Esophagus muscularis mucosa (tissue), 4 donors: ENCODE measurements around the gene UBE2R2. TPM values are rescaled to one million over a fixed set of nuclear protein-coding genes. Genes with fewer than 3 reads are reported as not detected.
A peak's percentile ranks its signal among the peaks of the same experiment; 100 is the strongest.
"Not testable (repeated sequence)": the region's sequence is repeated elsewhere in the genome, so short reads cannot be mapped to it uniquely, and the experiment has no call there.

ENCODE experiments used
- DNase-seq: peaks from one replicate; pipeline ENCODE4 v3.0.0-alpha.2; 2017; ENCODE audit errors: extremely low spot score
- H3K27ac ChIP-seq, 4 donors: fragments of 200-600 bp; sonication (generic); replicated peaks in 1 of 4; 1 replicate in 3 of 4; 2 replicates in 1 of 4; pipeline ENCODE4 v1.5.1; 2016 to 2019; ENCODE audit warnings: mild to moderate bottlenecking in 1 of 4
- H3K27me3 ChIP-seq, 4 donors: fragments of 200-600 bp; sonication (generic); one replicate each; pipeline versions ENCODE4 v1.5.1 to v1.6.0; 2016 to 2019
- H3K36me3 ChIP-seq, 4 donors: fragments of 200-600 bp; sonication (generic); one replicate each; pipeline ENCODE4 v1.5.1; 2016 to 2019
- H3K4me1 ChIP-seq, 4 donors: fragments of 200-600 bp; sonication (generic); one replicate each; pipeline ENCODE4 v1.5.1; 2016 to 2019
- H3K4me3 ChIP-seq, 4 donors: fragments of 200-600 bp; sonication (generic); 1 replicate in 2 of 4; 2 replicates in 2 of 4; pipeline ENCODE4 v1.5.1; 2016 to 2019; ENCODE audit warnings: mild to moderate bottlenecking in 4 of 4, moderate library complexity in 1 of 4
- H3K9me3 ChIP-seq, 4 donors: fragments of 200-600 bp; sonication (generic); 1 replicate in 3 of 4; 2 replicates in 1 of 4; pipeline ENCODE4 v1.5.1; 2016 to 2019
- EP300 ChIP-seq: sonication (generic); formaldehyde crosslinking; IDR thresholded peaks from one replicate; pipeline ENCODE4 v1.6.1; 2017; ENCODE audit warnings: antibody characterized with exemption
- POLR2A ChIP-seq: fragments of 450-650 bp; IDR thresholded peaks from one replicate; pipeline ENCODE4 v1.6.1; 2017; ENCODE audit warnings: antibody characterized with exemption, moderate library complexity, mild to moderate bottlenecking, low read depth
- POLR2AphosphoS5 ChIP-seq, 2 donors: sonication (generic); formaldehyde crosslinking; IDR thresholded peaks; one replicate each; pipeline ENCODE4 v1.6.1; 2017; ENCODE audit warnings: antibody characterized with exemption in 2 of 2
- WGBS: methylation state at CpG from one replicate; pipeline ENCODE4 v1.1.5; 2018; 5-methylcytosine and 5-hydroxymethylcytosine counted together
- intact Hi-C: fragments of 100-400 bp; cut with DNase I; formaldehyde crosslinking; loops from one replicate; pipeline ENCODE4 v1.15.1; 2023
- total RNA-seq, 4 donors: library from RNA; depleted of rRNA; stranded (reverse); fragments of >200 nt; gene quantifications; one replicate each; pipeline versions ENCODE4 v1.1.0 to v1.2.1, GENCODE V29; 2016
- TF ChIP-seq, protein P1 (sequence below), 3 experiments: fragments of 200-600 bp in 2 of 3; fragments of 450-650 bp in 1 of 3; sonication (generic) in 2 of 3; IDR thresholded peaks; one replicate each; pipeline ENCODE4 v1.5.1; 2017 to 2019; ENCODE audit warnings: antibody characterized with exemption in 3 of 3, mild to moderate bottlenecking in 2 of 3, moderate library complexity in 1 of 3

The UBE2R2 gene, protein sequence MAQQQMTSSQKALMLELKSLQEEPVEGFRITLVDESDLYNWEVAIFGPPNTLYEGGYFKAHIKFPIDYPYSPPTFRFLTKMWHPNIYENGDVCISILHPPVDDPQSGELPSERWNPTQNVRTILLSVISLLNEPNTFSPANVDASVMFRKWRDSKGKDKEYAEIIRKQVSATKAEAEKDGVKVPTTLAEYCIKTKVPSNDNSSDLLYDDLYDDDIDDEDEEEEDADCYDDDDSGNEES
- total RNA-seq, result 10 to 100 TPM; 27.8 to 45.1 (median 34.4) TPM

DNA sequence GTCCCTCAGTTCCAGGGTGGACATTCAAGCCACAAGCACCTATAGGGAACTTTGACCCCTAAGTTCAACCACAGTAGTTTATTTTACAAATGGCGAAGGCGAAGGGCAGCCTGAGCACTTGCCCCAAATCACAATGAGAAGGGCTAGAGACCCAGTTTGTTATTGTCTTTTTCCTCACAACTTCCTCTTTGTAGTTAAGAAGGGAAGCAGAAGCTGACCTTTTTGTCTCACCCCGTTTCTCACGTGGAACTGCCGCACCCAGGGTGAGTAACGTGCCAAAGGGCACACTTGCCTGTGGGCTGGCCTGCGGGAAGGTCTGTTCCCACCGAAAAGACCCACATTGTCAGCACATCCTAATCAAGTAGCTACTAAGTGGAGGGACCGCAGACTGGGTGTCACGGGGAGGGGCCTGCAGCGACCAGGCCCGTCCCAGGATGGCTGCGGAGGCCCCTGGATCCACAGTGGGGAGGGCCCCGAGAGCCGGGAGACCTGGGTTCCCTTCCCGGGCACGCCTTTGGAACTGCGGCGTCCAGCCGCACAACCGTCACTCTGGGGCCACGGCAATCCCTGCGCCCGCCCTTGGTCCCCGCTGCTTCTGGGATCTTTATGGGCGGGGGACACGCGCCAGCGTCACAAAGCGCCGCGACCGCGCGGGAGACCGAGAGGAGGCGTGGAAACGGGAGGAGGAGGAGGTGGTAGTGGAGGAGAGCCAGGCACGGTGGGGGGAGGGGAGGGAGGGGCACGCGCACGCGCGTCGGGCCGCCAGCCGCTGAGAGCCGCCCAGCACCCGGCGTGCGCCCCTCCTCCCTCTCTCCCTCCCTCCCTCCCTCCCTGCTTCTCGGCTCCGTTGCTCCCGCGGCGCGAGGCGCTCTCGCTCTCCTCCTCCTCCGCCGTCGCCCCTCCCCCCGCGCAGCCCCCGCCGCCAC, at the start of gene UBE2R2:
UBE2R2 (plus strand) TSS at position 834 of the 926 bp plus-strand sequence. CDS start 598 bp downstream, outside the sequence.
- Histone ChIP-seq H3K4me1 (peaks cover 40 to 69% (median 61%) of the 10 kb centered on the region in 4 donors), H3K27me3 (no peaks in the 10 kb centered on the region), H3K36me3 (no peaks in the 10 kb centered on the region), H3K27ac (peak within 1 kb of the TSS; percentile 96 to 100 (median 98)), H3K9me3 (no peaks in the 10 kb centered on the region), H3K4me3 (peak within 1 kb of the TSS; percentile 79 to 94 (median 92))
- WGBS, result 21% methylated on average over 6 of the region's 66 CpGs
- TF ChIP-seq, protein P1, sequence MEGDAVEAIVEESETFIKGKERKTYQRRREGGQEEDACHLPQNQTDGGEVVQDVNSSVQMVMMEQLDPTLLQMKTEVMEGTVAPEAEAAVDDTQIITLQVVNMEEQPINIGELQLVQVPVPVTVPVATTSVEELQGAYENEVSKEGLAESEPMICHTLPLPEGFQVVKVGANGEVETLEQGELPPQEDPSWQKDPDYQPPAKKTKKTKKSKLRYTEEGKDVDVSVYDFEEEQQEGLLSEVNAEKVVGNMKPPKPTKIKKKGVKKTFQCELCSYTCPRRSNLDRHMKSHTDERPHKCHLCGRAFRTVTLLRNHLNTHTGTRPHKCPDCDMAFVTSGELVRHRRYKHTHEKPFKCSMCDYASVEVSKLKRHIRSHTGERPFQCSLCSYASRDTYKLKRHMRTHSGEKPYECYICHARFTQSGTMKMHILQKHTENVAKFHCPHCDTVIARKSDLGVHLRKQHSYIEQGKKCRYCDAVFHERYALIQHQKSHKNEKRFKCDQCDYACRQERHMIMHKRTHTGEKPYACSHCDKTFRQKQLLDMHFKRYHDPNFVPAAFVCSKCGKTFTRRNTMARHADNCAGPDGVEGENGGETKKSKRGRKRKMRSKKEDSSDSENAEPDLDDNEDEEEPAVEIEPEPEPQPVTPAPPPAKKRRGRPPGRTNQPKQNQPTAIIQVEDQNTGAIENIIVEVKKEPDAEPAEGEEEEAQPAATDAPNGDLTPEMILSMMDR (IDR thresholded peaks at IDR 0.05), result no peak
- TF ChIP-seq POLR2AphosphoS5 (IDR thresholded peaks at IDR 0.05) (peak; percentile 60 to 90), POLR2A (peak; percentile 51)
- intact Hi-C loops, result loop anchor here (2.0 kb wide), 1 partner anchor 36 kb away; no protein-coding TSS in a partner anchor
- peak; percentile 97 for DNase-seq

DNA sequence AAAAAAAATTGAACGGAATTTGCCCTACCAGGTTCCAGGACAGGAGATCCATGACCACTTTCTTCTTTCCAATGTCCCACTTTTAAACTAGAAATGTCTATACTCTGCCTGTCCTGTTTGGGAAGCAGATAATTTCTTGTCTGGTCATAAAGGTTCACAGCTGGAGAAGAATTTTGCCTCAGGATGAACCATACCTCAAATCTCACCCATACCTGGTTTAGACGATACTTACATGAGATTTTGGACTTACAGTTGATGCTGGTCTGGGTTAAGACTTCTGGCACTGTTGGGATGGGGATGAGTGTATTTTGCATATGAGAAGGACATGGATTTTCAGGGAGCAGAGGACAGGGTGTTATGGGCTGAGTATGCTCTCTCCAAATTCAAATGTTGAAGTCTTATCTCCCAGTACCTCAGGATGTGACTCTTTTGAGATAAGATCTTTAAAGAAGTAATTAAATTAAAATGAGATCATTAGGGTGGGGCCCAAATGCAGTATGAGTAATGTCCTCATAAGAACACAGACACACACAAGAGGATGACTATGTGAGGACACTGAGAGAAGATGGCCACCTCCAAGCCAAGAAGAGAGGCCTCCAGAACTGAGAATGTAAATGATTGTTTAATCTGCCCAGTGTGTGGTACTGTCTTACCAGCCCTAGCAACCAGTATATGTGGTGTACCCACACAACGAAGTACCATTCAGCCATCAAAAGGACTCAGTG, 46.6 kb upstream of the UBE2R2 start:
- DNase-seq, H3K27ac ChIP-seq, intact Hi-C loops, H3K4me1 ChIP-seq, H3K36me3 ChIP-seq, H3K9me3 ChIP-seq, H3K27me3 ChIP-seq, H3K4me3 ChIP-seq: not testable (repeated sequence)
- 91% methylated on average over 3 of the region's 3 CpGs for WGBS

DNA sequence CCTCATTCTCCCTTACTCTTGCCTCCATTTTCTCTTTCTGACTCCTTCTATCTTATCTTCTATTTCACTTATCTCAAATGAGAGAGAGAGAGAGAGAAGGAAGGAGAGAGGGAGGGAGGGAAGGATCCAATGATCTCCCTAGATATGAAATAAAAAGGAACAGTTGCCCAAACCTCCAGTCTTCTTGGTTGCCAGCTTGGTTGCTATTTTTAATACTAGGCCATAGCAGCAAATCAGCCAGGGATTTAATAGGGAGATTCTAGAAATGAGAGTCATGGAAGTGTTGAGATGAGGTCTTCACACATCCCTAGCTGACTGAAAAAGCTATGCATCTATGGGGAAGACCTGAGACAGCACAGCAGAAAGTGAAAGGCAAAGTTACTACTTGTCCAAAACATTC, 43.8 kb upstream of the UBE2R2 start:
- H3K9me3 ChIP-seq, H3K27me3 ChIP-seq, H3K4me1 ChIP-seq, DNase-seq, H3K36me3 ChIP-seq, H3K27ac ChIP-seq, H3K4me3 ChIP-seq, intact Hi-C loops: not testable (repeated sequence)

DNA sequence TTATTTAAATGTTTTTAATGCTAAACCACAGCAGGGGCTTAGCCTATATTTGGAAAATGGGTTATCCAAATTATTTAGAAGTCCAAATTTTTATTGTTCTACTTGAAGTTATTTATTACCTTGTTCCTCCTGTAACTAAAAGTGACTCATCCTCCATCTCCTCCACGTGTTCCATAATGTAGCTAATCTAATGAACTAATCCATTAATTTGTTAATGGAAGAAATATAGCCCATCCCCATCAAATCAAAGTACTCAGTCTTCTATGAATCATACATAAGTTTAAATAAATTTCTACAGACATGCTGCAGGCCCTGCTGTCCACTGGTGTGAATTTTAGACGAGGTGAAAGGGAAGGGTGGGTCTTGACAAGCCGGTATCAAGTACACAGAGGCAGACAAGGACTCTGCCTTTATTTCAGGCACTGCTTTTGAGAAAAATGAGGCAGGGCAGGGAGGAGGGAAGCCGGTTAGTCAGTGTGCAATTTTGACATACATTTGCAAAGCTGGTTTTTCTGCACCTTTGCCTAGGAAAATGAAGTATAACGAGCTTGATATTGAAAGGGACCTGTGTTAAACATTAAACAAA, 42.8 kb upstream of the UBE2R2 start:
- H3K4me3 ChIP-seq, DNase-seq, intact Hi-C loops, H3K4me1 ChIP-seq, H3K27ac ChIP-seq, H3K36me3 ChIP-seq, H3K9me3 ChIP-seq, H3K27me3 ChIP-seq: not testable (repeated sequence)
- 72% methylated on average over 5 of the region's 5 CpGs for WGBS

DNA sequence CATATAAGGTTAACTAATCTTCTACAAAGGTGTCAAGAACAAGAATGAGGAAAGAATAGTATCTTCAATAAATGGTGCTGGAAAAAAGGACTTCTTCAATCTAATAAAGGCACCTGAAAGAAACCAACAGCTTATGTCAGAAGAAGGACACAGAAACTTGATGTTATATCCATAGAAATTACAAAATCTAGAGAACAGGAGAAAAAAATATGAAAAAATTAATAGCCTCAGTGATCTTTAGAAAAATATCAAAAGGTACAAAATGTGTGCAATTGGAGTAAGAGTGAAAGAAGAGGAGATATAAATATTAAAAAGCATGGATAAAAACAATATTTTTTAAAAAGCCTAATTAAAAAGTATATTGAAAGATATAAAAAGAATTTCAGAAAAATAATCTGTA, 40.4 kb upstream of the UBE2R2 start:
- no peaks in the 10 kb centered on the region for H3K36me3 ChIP-seq
- no peak for DNase-seq
- H3K27me3 ChIP-seq, result no peaks in the 10 kb centered on the region
- intact Hi-C loops, result no loop called here
- TF ChIP-seq, protein P1 (IDR thresholded peaks at IDR 0.05), result no peak
- TF ChIP-seq POLR2A (no peak), EP300 (no peak)
- no peaks in the 10 kb centered on the region for H3K4me1 ChIP-seq
- H3K27ac ChIP-seq, result no peak overlapping the region
- no peak overlapping the region for H3K4me3 ChIP-seq
- peaks cover 0 to 6% (median 0%) of the 10 kb centered on the region in 4 donors for H3K9me3 ChIP-seq
